DMS79 treated with DMSO at 0.1 percent for 48 hours (cell line): Measurements from ENCODE around the gene SARM1.
A peak's percentile ranks its signal among the peaks of the same experiment; 100 is the strongest.

Source experiments
- DNase-seq: peaks from one replicate; lab custom pipeline; 2025; lab: John Stamatoyannopoulos, UW

The SARM1 gene

GRCh38 chr17:28368915-28369683 is 2.4 kb upstream of the SARM1 start:
- no peak for DNase-seq

GRCh38 chr17:28369684-28370034 is 1.8 kb upstream of the SARM1 start:
- DNase-seq, result no peak

- DNase-seq, result no peak
Measured at GRCh38 chr17:28370035-28370743, 1.3 kb upstream of the SARM1 start, which contains the start of gene VTN. VTN (minus strand) TSS chr17:28370307; CDS start chr17:28370203, 104 bp downstream.

GRCh38 chr17:28370744-28371103 is 770 bp upstream of the SARM1 start:
- DNase-seq, result no peak

GRCh38 chr17:28372203-28372944 is 880 bp downstream of the SARM1 start:
- peak; percentile 19 for DNase-seq

- no peak for DNase-seq
Measured at GRCh38 chr17:28372945-28373274, 1.4 kb downstream of the SARM1 start.

GRCh38 chr17:28379814-28380801 is 8.6 kb downstream of the SARM1 start:
- DNase-seq, result peak; percentile 97

GRCh38 chr17:28381141-28381825 is 9.8 kb downstream of the SARM1 start:
- no peak for DNase-seq

GRCh38 chr17:28384281-28385036 is 13.0 kb downstream of the SARM1 start:
- DNase-seq, result peak; percentile 85

GRCh38 chr17:28385037-28385400 is 13.5 kb downstream of the SARM1 start:
- DNase-seq, result no peak

- DNase-seq, result peak; percentile 45
Measured at GRCh38 chr17:28385406-28385805, 13.9 kb downstream of the SARM1 start.

- DNase-seq, result no peak
Measured at GRCh38 chr17:28386391-28386790, 14.9 kb downstream of the SARM1 start.

GRCh38 chr17:28388106-28388505 is 16.6 kb downstream of the SARM1 start:
- no peak for DNase-seq

- DNase-seq, result no peak
Measured at GRCh38 chr17:28390141-28390540, 18.6 kb downstream of the SARM1 start.

- no peak for DNase-seq
Measured at GRCh38 chr17:28390563-28390962, 19.1 kb downstream of the SARM1 start.

GRCh38 chr17:28390984-28391383 is 19.5 kb downstream of the SARM1 start:
- DNase-seq, result no peak

GRCh38 chr17:28391401-28391800 is 19.9 kb downstream of the SARM1 start:
- no peak for DNase-seq

GRCh38 chr17:28392491-28392890 is 21.0 kb downstream of the SARM1 start:
- DNase-seq, result no peak

GRCh38 chr17:28394337-28395116 is 23.0 kb downstream of the SARM1 start:
- DNase-seq, result no peak

- no peak for DNase-seq
Measured at GRCh38 chr17:28395426-28395825, 23.9 kb downstream of the SARM1 start.
